HuH-7.5 (cell line): Measurements from ENCODE around the gene SORCS3.

Experiments used
- DNase-seq: peaks from one replicate; pipeline ENCODE4 v3.0.0; 2011; ENCODE audit warnings: low spot score

SORCS3 gene

GRCh38 chr10:104641187-104641936 is at the start of gene SORCS3:
SORCS3 (plus strand) TSS chr10:104641290.
- DNase-seq: no peak

GRCh38 chr10:104591441-104591840 is 49.6 kb upstream of the SORCS3 start:
- no peak for DNase-seq

GRCh38 chr10:104601166-104601565 is 39.9 kb upstream of the SORCS3 start:
- no peak for DNase-seq

- no peak for DNase-seq
These were observed 32.8 kb upstream of the SORCS3 start for GRCh38 chr10:104608091-104608828.

GRCh38 chr10:104612571-104613205 is 28.4 kb upstream of the SORCS3 start:
- DNase-seq: no peak

GRCh38 chr10:104613406-104613805 is 27.7 kb upstream of the SORCS3 start:
- DNase-seq: no peak

GRCh38 chr10:104614245-104614831 is 26.8 kb upstream of the SORCS3 start:
- peak; percentile 30 for DNase-seq

- no peak for DNase-seq
These were observed 26.0 kb upstream of the SORCS3 start for GRCh38 chr10:104615136-104615535.

- DNase-seq: no peak
These were observed 23.3 kb upstream of the SORCS3 start for GRCh38 chr10:104617831-104618230.

GRCh38 chr10:104622175-104622574 is 18.9 kb upstream of the SORCS3 start:
- DNase-seq: no peak

- DNase-seq: peak; percentile 37
These were observed 18.4 kb upstream of the SORCS3 start for GRCh38 chr10:104622598-104623209.

- no peak for DNase-seq
These were observed 10.4 kb upstream of the SORCS3 start for GRCh38 chr10:104630731-104631130.

GRCh38 chr10:104631946-104632345 is 9.1 kb upstream of the SORCS3 start:
- no peak for DNase-seq

- peak; percentile 56 for DNase-seq
These were observed 2.1 kb upstream of the SORCS3 start for GRCh38 chr10:104638861-104639589.

GRCh38 chr10:104639590-104640338 is 1.3 kb upstream of the SORCS3 start:
- DNase-seq: no peak

- no peak for DNase-seq
These were observed 527 bp upstream of the SORCS3 start for GRCh38 chr10:104640339-104641186.

GRCh38 chr10:104641937-104642657 is 1.0 kb downstream of the SORCS3 start:
- DNase-seq: no peak

GRCh38 chr10:104642658-104643302 is 1.7 kb downstream of the SORCS3 start:
- DNase-seq: no peak

GRCh38 chr10:104643303-104643663 is 2.2 kb downstream of the SORCS3 start:
- no peak for DNase-seq
